IgD-negative memory B cell (primary cell): ENCODE results near the gene CYREN. TPM values are rescaled to one million over a fixed set of nuclear protein-coding genes. Genes with fewer than 3 reads are reported as not detected.
A peak's percentile ranks its signal among the peaks of the same experiment; 100 is the strongest.
"Not testable (repeated sequence)": the region's sequence is repeated elsewhere in the genome, so short reads cannot be mapped to it uniquely, and the experiment has no call there.

Experiments used
- H3K27ac Mint-ChIP-seq, 3 donors: one replicate each; pipeline ENCODE4 v1.8.0; 2020 to 2022; ENCODE audit warnings: mild to moderate bottlenecking in 3 of 3, mixed read lengths in 3 of 3, moderate library complexity in 1 of 3
- H3K27me3 Mint-ChIP-seq: one replicate; pipeline ENCODE4 v1.8.0; 2021; ENCODE audit warnings: mixed read lengths
- H3K36me3 Mint-ChIP-seq: one replicate; pipeline ENCODE4 v1.8.0; 2020; ENCODE audit warnings: mild to moderate bottlenecking, mixed read lengths
- H3K4me1 Mint-ChIP-seq, 3 donors: one replicate each; pipeline ENCODE4 v1.8.0; 2020 to 2022; ENCODE audit warnings: mixed read lengths in 3 of 3, mild to moderate bottlenecking in 1 of 3
- H3K4me3 Mint-ChIP-seq, 4 donors: one replicate each; pipeline ENCODE4 v1.8.0; 2020 to 2022; ENCODE audit warnings: mild to moderate bottlenecking in 4 of 4, mixed read lengths in 4 of 4, moderate library complexity in 3 of 4
- H3K9me3 Mint-ChIP-seq, 3 donors: one replicate each; pipeline ENCODE4 v1.8.0; 2020 to 2021; ENCODE audit warnings: mixed read lengths in 3 of 3, mild to moderate bottlenecking in 1 of 3
- polyA plus RNA-seq: library from polyadenylated mRNA; unstranded; fragments of 300-500 nt; fragmentation: Illumina TruSeq; gene quantifications from one replicate; pipeline ENCODE4 v1.2.3, GENCODE V29; 2021

The CYREN gene
- polyA plus RNA-seq, 1 donor from 2014 or later: 39.5 TPM

GRCh38 chr7:135177028-135177696 is 6.7 kb upstream of the CYREN start:
- Mint-ChIP-seq H3K27me3 (no peaks in the 10 kb centered on the region), H3K4me3 (no peak overlapping the region), H3K27ac (no peak overlapping the region), H3K36me3 (peaks cover 10% of the 10 kb centered on the region), H3K4me1 (peaks cover under 1 to 4% (median under 1%) of the 10 kb centered on the region in 3 donors), H3K9me3 (peaks cover 8 to 19% (median 10%) of the 10 kb centered on the region in 3 donors)

GRCh38 chr7:135175931-135176330 is 5.4 kb upstream of the CYREN start:
- no peaks in the 10 kb centered on the region for H3K27me3 Mint-ChIP-seq
- peaks cover 7% of the 10 kb centered on the region for H3K36me3 Mint-ChIP-seq
- peak overlapping the region in 1 of 3 donors; percentile 40 for H3K27ac Mint-ChIP-seq
- no peak overlapping the region for H3K4me3 Mint-ChIP-seq
- H3K9me3 Mint-ChIP-seq: peaks cover 4 to 9% (median 5%) of the 10 kb centered on the region in 3 donors
- H3K4me1 Mint-ChIP-seq: peaks cover 8 to 11% (median 9%) of the 10 kb centered on the region in 3 donors

GRCh38 chr7:135174941-135175340 is 4.4 kb upstream of the CYREN start:
- Mint-ChIP-seq H3K27me3 (no peaks in the 10 kb centered on the region), H3K4me3 (no peak overlapping the region), H3K36me3 (peaks cover 7% of the 10 kb centered on the region), H3K27ac (no peak overlapping the region), H3K4me1 (peaks cover 8 to 11% (median 10%) of the 10 kb centered on the region in 3 donors), H3K9me3 (peaks cover 0 to 5% (median under 1%) of the 10 kb centered on the region in 3 donors)

GRCh38 chr7:135173916-135174315 is 3.4 kb upstream of the CYREN start:
- H3K36me3 Mint-ChIP-seq, H3K9me3 Mint-ChIP-seq, H3K27me3 Mint-ChIP-seq: not testable (repeated sequence)
- Mint-ChIP-seq H3K27ac (peak overlapping the region in 1 of 3 donors; percentile 49), H3K4me1 (peaks cover 15 to 21% (median 20%) of the 10 kb centered on the region in 3 donors), H3K4me3 (peak overlapping the region in 2 of 4 donors; percentile 27 to 30)

GRCh38 chr7:135171581-135172291 is 1.2 kb upstream of the CYREN start:
- H3K27me3 Mint-ChIP-seq, H3K36me3 Mint-ChIP-seq: not testable (repeated sequence)
- peak overlapping the region; percentile 65 to 98 (median 88) for H3K4me3 Mint-ChIP-seq

GRCh38 chr7:135170998-135171481 is 533 bp upstream of the CYREN start:
- Mint-ChIP-seq H3K4me1 (peaks cover 26 to 37% (median 30%) of the 10 kb centered on the region in 3 donors), H3K4me3 (peak overlapping the region; percentile 83 to 98 (median 88)), H3K27ac (peak overlapping the region; percentile 96 to 99 (median 98))
- not testable (repeated sequence) for H3K9me3 Mint-ChIP-seq, H3K27me3 Mint-ChIP-seq, H3K36me3 Mint-ChIP-seq

More at GRCh38 chr7:135171581-135172291, 1.2 kb upstream of the CYREN start:
- peak overlapping the region; percentile 96 to 99 (median 98) for H3K27ac Mint-ChIP-seq
- not testable (repeated sequence) for H3K9me3 Mint-ChIP-seq
- H3K4me1 Mint-ChIP-seq: peaks cover 26 to 36% (median 30%) of the 10 kb centered on the region in 3 donors

GRCh38 chr7:135169964-135170273 is 588 bp downstream of the CYREN start:
- Mint-ChIP-seq H3K4me3 (peak overlapping the region; percentile 83 to 98 (median 91)), H3K27me3 (no peaks in the 10 kb centered on the region), H3K36me3 (no peaks in the 10 kb centered on the region), H3K4me1 (peaks cover 30 to 37% (median 36%) of the 10 kb centered on the region in 3 donors), H3K27ac (peak overlapping the region; percentile 79 to 99 (median 80)), H3K9me3 (peaks cover 0 to 2% (median 0%) of the 10 kb centered on the region in 3 donors)

GRCh38 chr7:135169141-135169963 is 1.2 kb downstream of the CYREN start:
- no peaks in the 10 kb centered on the region for H3K9me3 Mint-ChIP-seq
- H3K4me3 Mint-ChIP-seq: peak overlapping the region; percentile 83 to 98 (median 91)
- H3K27me3 Mint-ChIP-seq: no peaks in the 10 kb centered on the region
- H3K4me1 Mint-ChIP-seq: peaks cover 30 to 37% (median 36%) of the 10 kb centered on the region in 3 donors
- peak overlapping the region; percentile 79 to 99 (median 80) for H3K27ac Mint-ChIP-seq
- H3K36me3 Mint-ChIP-seq: no peaks in the 10 kb centered on the region

GRCh38 chr7:135168489-135169140 is 1.9 kb downstream of the CYREN start:
- Mint-ChIP-seq H3K27me3 (no peaks in the 10 kb centered on the region), H3K4me1 (peaks cover 36 to 40% (median 36%) of the 10 kb centered on the region in 3 donors), H3K27ac (peak overlapping the region; percentile 79 to 99 (median 80)), H3K4me3 (peak overlapping the region; percentile 83 to 98 (median 91)), H3K9me3 (no peaks in the 10 kb centered on the region), H3K36me3 (no peaks in the 10 kb centered on the region)

GRCh38 chr7:135168001-135168400 is 2.5 kb downstream of the CYREN start:
- H3K9me3 Mint-ChIP-seq: no peaks in the 10 kb centered on the region
- H3K27me3 Mint-ChIP-seq: no peaks in the 10 kb centered on the region
- H3K4me3 Mint-ChIP-seq: peak overlapping the region in 3 of 4 donors; percentile 36 to 98 (median 83)
- peaks cover 36 to 42% (median 37%) of the 10 kb centered on the region in 3 donors for H3K4me1 Mint-ChIP-seq
- H3K36me3 Mint-ChIP-seq: no peaks in the 10 kb centered on the region
- peak overlapping the region; percentile 79 to 94 (median 89) for H3K27ac Mint-ChIP-seq

GRCh38 chr7:135167365-135167917 is 3.1 kb downstream of the CYREN start:
- H3K27me3 Mint-ChIP-seq: no peaks in the 10 kb centered on the region
- H3K27ac Mint-ChIP-seq: peak overlapping the region; percentile 57 to 94 (median 89)
- H3K9me3 Mint-ChIP-seq: peaks cover 0 to 2% (median 0%) of the 10 kb centered on the region in 3 donors
- H3K4me1 Mint-ChIP-seq: peaks cover 38 to 42% (median 41%) of the 10 kb centered on the region in 3 donors
- peak overlapping the region in 2 of 4 donors; percentile 72 to 83 for H3K4me3 Mint-ChIP-seq
- H3K36me3 Mint-ChIP-seq: peaks cover 2% of the 10 kb centered on the region

- peaks cover 0 to 5% (median 0%) of the 10 kb centered on the region in 3 donors for H3K9me3 Mint-ChIP-seq
- peak overlapping the region in 2 of 4 donors; percentile 67 to 83 for H3K4me3 Mint-ChIP-seq
- H3K36me3 Mint-ChIP-seq: peaks cover 6% of the 10 kb centered on the region
- no peaks in the 10 kb centered on the region for H3K27me3 Mint-ChIP-seq
- peak overlapping the region in 2 of 3 donors; percentile 62 to 78 for H3K27ac Mint-ChIP-seq
- H3K4me1 Mint-ChIP-seq: peaks cover 39 to 40% (median 39%) of the 10 kb centered on the region in 3 donors
These were observed 4.0 kb downstream of the CYREN start for GRCh38 chr7:135166338-135166990.

- Mint-ChIP-seq H3K27me3 (no peaks in the 10 kb centered on the region), H3K9me3 (peaks cover 0 to 5% (median 0%) of the 10 kb centered on the region in 3 donors), H3K36me3 (peaks cover 6% of the 10 kb centered on the region), H3K4me1 (peaks cover 42 to 43% (median 42%) of the 10 kb centered on the region in 3 donors), H3K27ac (peak overlapping the region; percentile 62 to 78 (median 76)), H3K4me3 (no peak overlapping the region)
These were observed 4.6 kb downstream of the CYREN start for GRCh38 chr7:135165862-135166261.
